ENCODE results near the gene STOX1. TPM values are rescaled to one million over a fixed set of nuclear protein-coding genes. Genes with fewer than 3 reads are reported as not detected.
"Not testable (repeated sequence)": the region's sequence is repeated elsewhere in the genome, so short reads cannot be mapped to it uniquely, and the experiment has no call there.

The STOX1 gene
- total RNA-seq, 3 donors from 2014 or later, result 8.8 to 17.3 (median 9.8) TPM

- H3K4me3 ChIP-seq, result no peak overlapping the region
- no peaks in the 10 kb centered on the region for H3K27me3 ChIP-seq
- TF ChIP-seq POLR2A (IDR thresholded peaks at IDR 0.05), result no peak
- no peak for TF ChIP-seq POLR2AphosphoS5 (IDR thresholded peaks at IDR 0.05)
- no peak for TF ChIP-seq CTCF (IDR thresholded peaks at IDR 0.05)
- no peaks in the 10 kb centered on the region for H3K36me3 ChIP-seq
- DNase-seq (ENCODE audit: low spot score in 2 of 2), result no peak
- H3K27ac ChIP-seq, result no peak overlapping the region
- intact Hi-C loops (cut with DNase I; ENCODE audit: low total_unique reads), result no loop called here
- H3K9me3 ChIP-seq, result no peaks in the 10 kb centered on the region
- no peaks in the 10 kb centered on the region for H3K4me1 ChIP-seq
These were observed 10.4 kb downstream of the STOX1 start for GRCh38 chr10:68837626-68838322.

- H3K36me3 ChIP-seq; DNase-seq (ENCODE audit: low spot score in 2 of 2); H3K27ac ChIP-seq; H3K9me3 ChIP-seq; H3K27me3 ChIP-seq; H3K4me1 ChIP-seq; H3K4me3 ChIP-seq; intact Hi-C loops (cut with DNase I; ENCODE audit: low total_unique reads): not testable (repeated sequence)
These were observed 13.3 kb downstream of the STOX1 start for GRCh38 chr10:68840650-68841049.

- Histone ChIP-seq H3K9me3 (no peaks in the 10 kb centered on the region), H3K4me1 (no peaks in the 10 kb centered on the region), H3K27ac (no peak overlapping the region), H3K36me3 (no peaks in the 10 kb centered on the region), H3K27me3 (no peaks in the 10 kb centered on the region), H3K4me3 (no peak overlapping the region)
- DNase-seq (ENCODE audit: low spot score in 2 of 2), result no peak
- TF ChIP-seq POLR2AphosphoS5 (IDR thresholded peaks at IDR 0.05), result no peak
- TF ChIP-seq CTCF (IDR thresholded peaks at IDR 0.05), result no peak
- TF ChIP-seq POLR2A (IDR thresholded peaks at IDR 0.05), result no peak
- intact Hi-C loops (cut with DNase I; ENCODE audit: low total_unique reads), result no loop called here
These were observed 20.9 kb downstream of the STOX1 start for GRCh38 chr10:68848281-68848680.

DNA sequence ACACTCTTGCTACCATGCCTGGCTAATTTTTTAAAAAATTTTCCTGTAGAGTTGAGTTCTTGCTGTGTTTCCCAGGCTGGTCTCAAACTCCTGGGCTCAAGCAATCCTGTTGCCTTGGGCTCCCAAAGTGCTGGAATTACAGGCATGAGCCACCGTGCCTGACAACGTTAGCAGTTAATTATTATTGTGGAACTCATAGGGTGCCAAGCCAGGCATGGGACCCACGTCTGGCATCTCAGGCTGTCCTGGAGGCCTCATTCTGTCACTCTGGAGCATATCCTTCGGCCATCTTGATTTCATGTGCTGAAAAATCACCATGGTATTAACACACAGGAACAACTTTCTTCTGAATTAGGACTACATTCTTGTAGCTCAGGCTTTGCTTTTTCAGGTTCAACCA is 21.5 kb downstream of the STOX1 start:
- Histone ChIP-seq H3K27ac (no peak overlapping the region), H3K4me3 (no peak overlapping the region), H3K36me3 (no peaks in the 10 kb centered on the region), H3K9me3 (no peaks in the 10 kb centered on the region), H3K27me3 (no peaks in the 10 kb centered on the region), H3K4me1 (no peaks in the 10 kb centered on the region)
- no peak for TF ChIP-seq CTCF (IDR thresholded peaks at IDR 0.05)
- TF ChIP-seq POLR2AphosphoS5 (IDR thresholded peaks at IDR 0.05), result no peak
- TF ChIP-seq POLR2A (IDR thresholded peaks at IDR 0.05), result no peak
- no peak for DNase-seq (ENCODE audit: low spot score in 2 of 2)
- intact Hi-C loops (cut with DNase I; ENCODE audit: low total_unique reads), result no loop called here

- Histone ChIP-seq H3K27ac (no peak overlapping the region), H3K27me3 (no peaks in the 10 kb centered on the region), H3K4me1 (no peaks in the 10 kb centered on the region), H3K9me3 (peaks cover 9 to 10% of the 10 kb centered on the region in 2 donors), H3K4me3 (no peak overlapping the region), H3K36me3 (no peaks in the 10 kb centered on the region)
- intact Hi-C loops (cut with DNase I; ENCODE audit: low total_unique reads), result no loop called here
- TF ChIP-seq CTCF (IDR thresholded peaks at IDR 0.05) (no peak), POLR2AphosphoS5 (IDR thresholded peaks at IDR 0.05) (no peak), POLR2A (IDR thresholded peaks at IDR 0.05) (no peak)
- no peak for DNase-seq (ENCODE audit: low spot score in 2 of 2)
These were observed 29.0 kb downstream of the STOX1 start for GRCh38 chr10:68856352-68856751.
